GM21717 (cell line): Measurements from ENCODE around the gene ZDHHC11B.

Experiments used
- ATAC-seq: cut with Tn5 transposase; IDR thresholded peaks from one replicate; pipeline ENCODE4 v1.9.1; 2021; ENCODE audit warnings: mild to moderate bottlenecking, moderate library complexity; ENCODE audit not compliant: unreplicated experiment

The ZDHHC11B gene

DNA sequence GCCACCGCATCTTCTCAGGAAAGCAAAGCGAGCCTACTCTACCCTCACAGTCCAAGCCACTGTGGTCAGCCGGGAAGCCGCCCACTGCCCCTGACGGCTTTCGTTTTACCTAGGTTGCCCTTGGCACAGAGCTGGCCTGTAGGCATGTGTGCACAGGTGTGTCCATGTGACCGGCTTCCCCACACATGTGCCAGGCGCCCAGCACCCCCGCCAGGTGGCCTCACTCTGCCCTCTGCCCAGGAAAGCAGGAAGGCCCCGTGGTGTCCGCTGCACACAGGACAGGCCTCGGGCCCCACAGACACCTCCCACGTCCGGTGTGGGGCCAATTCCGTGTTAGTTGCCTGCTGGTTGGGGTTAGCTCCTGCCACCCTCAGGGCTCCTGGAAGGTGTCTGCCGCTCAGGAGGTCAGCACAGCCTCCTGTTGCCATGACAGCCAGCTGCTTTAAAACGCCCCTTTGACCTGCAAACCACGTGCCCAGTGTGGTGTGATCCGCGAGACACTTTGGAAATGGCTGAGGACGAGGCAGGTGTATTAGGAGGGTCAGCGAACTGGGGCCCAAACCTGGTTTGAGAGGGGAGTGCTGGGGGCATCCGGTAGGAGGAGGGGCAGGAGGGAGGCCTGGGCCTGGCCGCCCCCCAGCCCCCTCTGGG lies 120.1 kb downstream of the ZDHHC11B start:
- ATAC-seq, result no peak

DNA sequence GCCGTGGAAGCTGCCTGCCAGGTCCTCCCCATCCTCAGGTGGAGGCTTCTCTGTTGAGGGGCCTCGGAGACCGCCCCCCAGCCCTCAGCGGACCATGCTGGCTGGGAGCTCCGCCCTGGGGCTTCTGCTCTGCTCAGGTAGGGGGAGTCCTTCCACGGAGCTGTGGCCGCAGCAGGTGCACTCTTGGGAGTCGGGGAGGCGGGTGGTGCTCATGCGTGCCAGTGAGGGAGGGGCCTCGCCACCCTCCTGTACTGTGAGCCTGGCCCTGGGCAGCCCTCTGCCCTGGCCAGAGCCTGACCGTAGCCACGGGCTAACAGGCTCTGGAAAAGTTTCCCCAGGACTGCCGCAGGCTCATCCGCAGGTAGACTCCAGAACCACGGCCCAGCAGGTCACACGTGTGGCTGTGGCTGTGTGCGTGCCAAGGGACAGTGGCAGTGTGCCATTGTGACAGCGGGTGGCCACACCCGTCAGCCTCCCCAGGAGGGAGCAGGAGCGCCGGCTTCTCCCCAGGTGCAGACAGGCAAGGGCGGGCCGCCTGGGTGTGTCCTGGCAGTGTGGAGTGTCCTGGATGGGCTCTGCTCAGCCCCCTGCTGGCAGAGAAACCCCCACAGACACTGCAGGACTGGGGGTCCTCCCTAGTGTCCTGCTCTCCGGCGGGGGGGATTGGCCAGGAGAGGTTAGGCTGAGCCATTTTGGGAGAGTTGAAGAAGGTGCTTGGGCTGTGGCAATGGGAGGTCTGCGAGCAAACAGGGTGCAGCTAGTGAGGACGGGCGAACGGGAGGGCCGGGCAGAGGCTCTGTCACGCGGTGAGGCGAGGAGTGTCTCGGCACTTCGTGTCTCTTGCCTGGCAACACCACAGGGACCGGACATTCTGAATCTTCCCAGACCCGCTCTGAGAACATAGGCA lies 120.8 kb downstream of the ZDHHC11B start:
- no peak for ATAC-seq

DNA sequence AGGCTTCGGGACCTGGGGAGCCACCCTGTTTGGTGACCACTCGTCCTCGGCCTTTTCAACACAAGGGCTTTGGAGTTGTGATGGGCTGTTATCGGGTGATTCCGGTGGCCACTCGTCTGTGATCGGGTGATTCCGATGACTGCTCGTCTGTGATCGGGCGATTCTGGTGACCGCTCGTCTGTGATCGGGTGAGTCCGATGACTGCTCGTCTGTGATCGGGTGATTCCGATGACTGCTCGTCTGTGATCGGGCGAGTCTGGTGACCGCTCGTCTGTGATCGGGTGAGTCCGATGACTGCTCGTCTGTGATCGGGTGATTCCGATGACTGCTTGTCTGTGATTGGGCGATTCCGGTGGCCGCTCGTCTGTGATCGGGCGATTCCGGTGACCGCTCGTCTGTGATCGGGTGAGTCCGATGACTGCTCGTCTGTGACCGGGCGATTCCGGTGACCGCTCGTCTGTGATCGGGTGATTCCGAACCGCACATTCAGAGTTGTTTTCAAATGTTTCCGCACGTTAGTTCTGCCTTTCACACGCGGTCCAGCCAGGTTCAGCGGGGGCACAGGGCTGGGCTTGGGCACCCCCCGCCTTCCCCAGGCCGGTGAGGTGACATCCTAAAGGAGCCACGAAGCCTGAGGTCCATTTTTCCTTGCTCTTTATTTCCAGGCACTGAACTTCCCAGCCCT lies 121.6 kb downstream of the ZDHHC11B start:
- no peak for ATAC-seq

DNA sequence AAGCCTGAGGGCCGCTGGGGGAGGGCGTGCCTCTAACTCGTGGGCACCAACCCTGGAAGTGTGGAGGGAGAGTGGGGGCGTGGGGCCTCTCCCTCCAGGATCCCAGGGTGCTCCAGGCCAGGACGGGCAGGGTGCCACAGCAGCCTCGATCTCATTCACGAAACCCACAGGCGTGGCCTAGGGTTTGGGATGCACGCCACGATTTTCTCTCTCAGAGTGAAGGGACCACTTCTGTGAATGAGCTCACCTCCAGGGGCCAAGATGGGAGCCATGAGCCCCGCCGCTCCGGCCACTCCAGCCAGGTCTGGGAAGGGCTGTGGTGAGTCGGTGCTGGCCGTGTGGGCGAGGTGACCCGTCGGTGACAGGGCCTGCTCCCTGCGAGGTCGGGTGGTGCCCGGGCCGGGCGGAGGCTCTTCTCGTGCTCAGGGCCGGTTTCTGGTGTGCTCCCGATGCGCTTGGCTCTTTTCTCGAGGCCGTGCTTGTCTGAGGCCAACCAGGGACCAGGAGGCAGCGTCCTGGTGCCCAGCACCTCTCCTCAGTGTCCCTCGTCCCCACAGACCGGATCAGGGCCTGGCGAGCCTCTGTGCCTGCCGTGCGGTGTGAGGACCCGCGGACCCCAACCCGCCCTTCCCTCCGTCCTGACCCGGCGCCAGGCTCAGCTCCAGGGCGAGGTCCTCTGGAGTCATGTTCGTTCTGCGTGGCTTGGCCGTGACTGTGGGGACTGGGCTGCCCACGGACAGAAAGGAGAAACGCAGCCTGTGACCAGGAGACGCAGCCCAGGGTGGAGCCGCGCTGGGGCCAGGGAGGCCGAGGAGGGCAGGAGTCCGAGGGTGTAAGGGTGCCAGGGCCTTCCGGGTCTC lies 122.4 kb downstream of the ZDHHC11B start:
- no peak for ATAC-seq

DNA sequence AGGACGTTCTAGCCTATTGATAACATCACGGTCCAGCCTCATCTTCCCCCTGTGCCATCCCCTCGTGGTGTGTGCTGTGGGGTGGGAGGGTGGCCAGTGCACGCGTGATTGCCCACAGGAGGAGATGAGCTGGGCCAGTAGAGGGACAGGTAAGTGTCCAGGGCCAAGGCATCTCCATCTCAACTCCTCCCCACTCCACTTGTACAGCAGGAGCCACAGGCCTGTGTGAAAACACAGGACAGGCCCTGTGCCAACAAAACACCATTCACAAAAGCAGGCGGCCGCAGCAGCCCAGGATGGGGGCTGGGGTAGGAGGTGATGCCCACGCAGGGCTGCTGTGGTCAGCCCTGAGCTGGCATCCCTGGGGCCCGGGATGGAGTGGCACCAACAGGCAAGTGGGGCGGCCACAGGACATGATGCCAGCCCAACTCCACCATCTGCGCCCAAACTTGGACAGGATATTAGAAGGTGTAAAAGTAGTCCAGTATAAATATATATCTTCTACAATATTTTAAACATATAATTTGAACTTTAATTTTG lies 124.0 kb downstream of the ZDHHC11B start:
- ATAC-seq, result no peak
